K562 (cell line): Measurements from ENCODE around the gene RAD23B.

Source experiments
- CTCF ChIP-seq, 3 experiments: IDR thresholded peaks in 2 of 3; conservative IDR thresholded peaks in 1 of 3; 2 replicates each; pipeline ENCODE4 v1.5.1; 2011 to 2012; ENCODE audit warnings: low read length in 3 of 3, mild to moderate bottlenecking in 3 of 3, control low read depth in 2 of 3, improper control_type of control experiment in 1 of 3, inconsistent platforms in 1 of 3, low read depth in 1 of 3, mixed read lengths in 1 of 3, moderate library complexity in 1 of 3; ENCODE audit not compliant: insufficient read depth in 2 of 3
- E4F1 ChIP-seq: fragments of 250-450 bp; sonication (Bioruptor Pico); IDR thresholded peaks from 2 replicates; pipeline ENCODE4 v1.5.0; 2021; ENCODE audit warnings: mild to moderate bottlenecking, borderline replicate concordance
- EZH2 ChIP-seq: IDR thresholded peaks from 2 replicates; pipeline ENCODE4 v1.6.1; 2012; ENCODE audit warnings: low read depth, mild to moderate bottlenecking, inconsistent platforms, low read length, borderline replicate concordance
- HBP1 ChIP-seq: fragments of 450-650 bp; formaldehyde crosslinking; IDR thresholded peaks from 2 replicates; pipeline ENCODE4 v1.4.0; 2022; ENCODE audit warnings: missing genetic modification characterization
- HINFP ChIP-seq: fragments of 450-650 bp; conservative IDR thresholded peaks from 2 replicates; pipeline ENCODE4 v1.6.1; 2016; ENCODE audit warnings: missing genetic modification characterization, low read depth, mild to moderate bottlenecking, control low read depth, missing compliant biosample characterization
- NONO ChIP-seq, 2 experiments: fragments of 200-400 bp in 1 of 2; fragments of 450-650 bp in 1 of 2; formaldehyde crosslinking in 1 of 2; IDR thresholded peaks; 2 replicates each; pipeline ENCODE4 v1.6.1; 2017; ENCODE audit warnings: low read depth in 2 of 2, mild to moderate bottlenecking in 2 of 2, moderate library complexity in 2 of 2, low read length in 1 of 2
- PHF21A ChIP-seq: fragments of 450-650 bp; IDR thresholded peaks from 2 replicates; pipeline ENCODE4 v1.6.1; 2017; ENCODE audit warnings: low read depth, borderline replicate concordance
- POLR2AphosphoS5 ChIP-seq: IDR thresholded peaks from 2 replicates; pipeline ENCODE4 v1.6.1; 2011; ENCODE audit warnings: mild to moderate bottlenecking, low read depth, low read length, moderate library complexity; ENCODE audit not compliant: control insufficient read depth, insufficient read depth
- ZBTB26 ChIP-seq: fragments of 450-650 bp; formaldehyde crosslinking; IDR thresholded peaks from 2 replicates; pipeline ENCODE4 v1.4.0; 2022; ENCODE audit warnings: missing genetic modification characterization
- ZNF274 ChIP-seq: IDR thresholded peaks from 2 replicates; pipeline ENCODE4 v1.6.1; 2011; ENCODE audit warnings: low read depth, mild to moderate bottlenecking, low read length, moderate library complexity, borderline replicate concordance
- ZNF282 ChIP-seq: sonication (generic); formaldehyde crosslinking; IDR thresholded peaks from 2 replicates; pipeline ENCODE4 v1.8.1; 2023; ENCODE audit warnings: missing genetic modification reagents

- TF ChIP-seq NONO (IDR thresholded peaks at IDR 0.05; ENCODE audit: low read depth in 2 of 2, low read length in 1 of 2): no peak
- no peak for TF ChIP-seq HINFP (tag)
- TF ChIP-seq ZBTB26 (CRISPR knock-in tag): no peak
- TF ChIP-seq POLR2AphosphoS5: peak; percentile 62; the same call in 1 of the 2 replicates
- no peak for TF ChIP-seq ZNF282 (CRISPR knock-in tag)
- TF ChIP-seq CTCF (IDR thresholded peaks at IDR 0.05 in 2 of 3, conservative IDR thresholded peaks at IDR 0.05 in 1 of 3; ENCODE audit: insufficient read depth in 2 of 3, low read depth in 1 of 3, low read length in 3 of 3): no peak
- no peak for TF ChIP-seq HBP1 (CRISPR knock-in tag)
- TF ChIP-seq E4F1 (CRISPR knock-in tag): no peak
- TF ChIP-seq PHF21A: no peak
- no peak for TF ChIP-seq ZNF274
- TF ChIP-seq EZH2: no peak
These were observed 31.2 kb upstream of the RAD23B start for GRCh38 chr9:107251756-107252322.
